Measurements from ENCODE around the gene LRRC7.

The LRRC7 gene

DNA sequence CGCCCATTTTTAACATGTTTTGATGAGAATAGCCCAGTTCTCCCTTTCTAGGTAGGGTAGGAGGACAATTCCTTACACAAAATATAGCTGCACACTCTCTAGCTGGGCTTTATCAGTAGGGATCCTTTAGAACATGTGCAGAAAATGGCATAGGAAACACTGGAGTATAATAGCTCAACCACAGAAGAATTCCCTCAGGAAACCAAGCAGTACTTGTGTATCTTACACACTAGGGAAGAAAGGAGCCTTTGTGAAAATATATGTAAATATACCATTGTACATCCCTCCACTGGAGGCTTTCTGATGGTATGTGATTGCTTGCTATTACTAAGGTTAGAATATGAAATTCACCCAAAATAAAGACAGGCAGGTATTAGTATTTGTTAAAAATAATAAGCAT is 484.2 kb downstream of the LRRC7 start:
- Mint-ChIP-seq H3K4me3 (no peak overlapping the region), H3K9me3 (no peaks in the 10 kb centered on the region), H3K27ac (no peak overlapping the region), H3K27me3 (no peaks in the 10 kb centered on the region), H3K4me1 (no peaks in the 10 kb centered on the region)
- DNase-seq (no peak), ATAC-seq (no peak)

DNA sequence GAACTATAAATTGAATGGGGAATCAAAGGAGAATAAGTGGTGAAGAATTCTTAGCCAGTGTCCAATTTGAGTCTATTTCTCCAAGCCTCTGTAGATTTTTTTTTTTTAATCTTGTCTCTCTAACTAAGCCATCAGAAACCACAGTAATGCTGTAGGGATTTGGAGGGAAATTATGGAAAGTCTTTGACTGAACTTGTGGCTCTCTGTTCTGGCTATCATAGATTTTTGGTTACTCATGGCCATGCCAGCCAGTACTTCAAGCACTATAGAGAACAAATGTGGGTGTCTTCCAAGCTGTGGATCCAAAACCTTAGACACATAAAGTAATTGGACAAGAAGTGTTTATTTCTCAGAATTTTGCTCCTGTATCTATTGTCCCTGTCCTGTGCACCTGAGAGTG is 489.8 kb downstream of the LRRC7 start:
- DNase-seq (no peak), ATAC-seq (no peak)
- Mint-ChIP-seq H3K4me1 (no peaks in the 10 kb centered on the region), H3K27me3 (no peaks in the 10 kb centered on the region), H3K27ac (no peak overlapping the region), H3K9me3 (no peaks in the 10 kb centered on the region), H3K4me3 (no peak overlapping the region)

DNA sequence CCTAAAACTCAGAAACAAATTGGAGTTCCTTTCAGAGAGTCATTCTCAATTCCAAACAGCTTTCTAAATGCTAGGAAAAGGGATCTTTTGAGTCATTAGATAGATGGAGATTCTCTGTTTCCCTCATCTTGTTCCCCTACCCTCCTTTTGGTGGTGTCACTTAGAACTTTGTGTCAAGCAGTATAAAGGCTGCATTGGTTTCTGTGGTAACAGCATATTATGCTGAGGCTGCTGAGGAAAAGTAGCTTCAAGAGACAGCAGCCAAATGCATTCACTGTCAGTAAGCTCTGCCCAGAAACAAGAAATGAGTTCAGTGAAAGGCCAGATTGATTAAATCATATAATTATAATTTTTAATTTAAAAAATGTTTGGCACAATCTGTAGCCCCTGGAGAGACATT is 493.5 kb downstream of the LRRC7 start:
- ATAC-seq: no peak
- no peak for DNase-seq
- H3K4me3 Mint-ChIP-seq: no peak overlapping the region
- no peaks in the 10 kb centered on the region for H3K9me3 Mint-ChIP-seq
- H3K4me1 Mint-ChIP-seq: no peaks in the 10 kb centered on the region
- no peaks in the 10 kb centered on the region for H3K27me3 Mint-ChIP-seq
- no peak overlapping the region for H3K27ac Mint-ChIP-seq

DNA sequence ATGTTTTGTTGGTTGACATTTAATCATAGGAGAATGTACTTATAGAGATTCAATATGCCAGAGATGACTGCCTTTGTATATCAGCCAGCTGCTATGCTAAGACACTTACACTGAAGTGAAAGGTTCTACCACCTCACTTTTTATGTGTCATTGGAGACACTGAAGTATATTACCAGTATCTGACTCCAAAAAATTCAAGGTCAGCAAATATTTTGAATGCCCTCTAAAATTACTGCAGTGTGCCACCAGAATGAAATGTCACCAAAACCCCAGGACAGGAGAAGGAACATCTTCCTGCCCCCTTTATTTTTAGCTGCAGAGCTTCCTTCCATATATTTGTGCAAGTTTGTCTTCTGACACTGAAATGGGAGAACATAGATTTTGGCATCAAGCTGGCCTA is 496.1 kb downstream of the LRRC7 start:
- DNase-seq: no peak
- no peaks in the 10 kb centered on the region for H3K9me3 Mint-ChIP-seq
- H3K4me3 Mint-ChIP-seq: no peak overlapping the region
- no peak for ATAC-seq
- no peaks in the 10 kb centered on the region for H3K27me3 Mint-ChIP-seq
- no peak overlapping the region for H3K27ac Mint-ChIP-seq
- no peaks in the 10 kb centered on the region for H3K4me1 Mint-ChIP-seq

DNA sequence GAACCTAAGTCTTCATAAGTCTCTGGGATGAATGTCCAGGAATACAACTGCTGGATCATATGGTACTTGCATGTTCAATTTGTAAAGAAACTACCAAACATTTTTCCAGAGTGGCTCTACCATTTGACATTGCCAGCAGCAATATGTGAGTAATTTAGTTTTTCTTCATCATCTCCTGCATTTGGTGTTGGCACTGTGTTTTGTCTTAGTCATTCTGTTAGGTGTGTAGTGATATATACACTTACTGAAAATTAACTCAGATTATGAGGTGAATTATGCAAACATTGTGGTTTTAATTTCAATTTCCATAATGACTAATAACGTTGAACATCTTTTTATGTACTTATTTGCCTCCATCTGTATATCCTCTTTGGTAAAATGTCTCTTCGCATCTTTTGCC is 499.0 kb downstream of the LRRC7 start:
- no peaks in the 10 kb centered on the region for H3K9me3 Mint-ChIP-seq
- H3K27me3 Mint-ChIP-seq: no peaks in the 10 kb centered on the region
- H3K27ac Mint-ChIP-seq: no peak overlapping the region
- DNase-seq (no peak), ATAC-seq (no peak)
- no peaks in the 10 kb centered on the region for H3K4me1 Mint-ChIP-seq
- H3K4me3 Mint-ChIP-seq: no peak overlapping the region

DNA sequence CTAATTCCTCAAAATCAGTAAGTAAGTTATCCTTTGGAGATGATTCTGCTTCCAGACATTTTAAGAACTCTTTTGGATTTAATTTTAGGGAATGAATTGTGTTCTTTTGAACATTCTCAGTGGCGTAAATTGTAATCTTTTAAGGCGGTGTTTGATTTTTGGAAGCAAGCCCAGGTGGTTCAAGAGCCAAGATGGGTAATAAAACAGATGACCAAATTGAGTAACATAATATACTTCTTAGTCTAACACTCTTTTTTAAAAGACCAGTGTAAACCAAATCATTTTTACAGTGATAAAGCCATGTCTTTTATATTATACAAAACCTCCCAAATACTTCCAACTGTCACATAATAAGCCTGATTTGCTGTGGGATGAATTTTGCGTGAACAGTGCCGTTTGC is 503.9 kb downstream of the LRRC7 start:
- DNase-seq: no peak

DNA sequence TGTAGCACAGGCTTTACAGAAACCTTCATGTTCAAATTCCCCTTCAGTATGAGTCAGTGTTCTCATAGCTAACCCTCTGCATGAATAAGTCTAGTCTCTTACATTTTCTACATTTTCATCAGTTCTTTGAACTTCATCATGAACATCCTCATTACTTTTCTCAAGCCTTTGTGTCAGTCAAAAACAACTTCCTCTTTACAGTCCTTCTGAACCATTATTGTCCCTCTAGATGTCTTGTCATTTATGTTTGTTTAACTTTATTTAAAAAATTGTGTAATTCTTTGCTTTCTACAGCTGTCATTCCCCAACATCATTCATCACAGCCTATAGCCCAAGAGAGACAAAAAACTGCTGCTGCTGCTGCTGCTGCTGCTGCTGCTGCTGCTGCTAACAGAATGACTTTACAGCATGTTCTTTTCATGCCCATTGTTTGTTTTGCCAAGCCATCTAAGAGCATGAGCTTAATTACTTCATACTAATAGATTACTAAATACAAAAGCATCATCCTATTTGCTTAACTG is 504.6 kb downstream of the LRRC7 start:
- no peak for DNase-seq
- Mint-ChIP-seq H3K4me1 (no peaks in the 10 kb centered on the region), H3K9me3 (no peaks in the 10 kb centered on the region), H3K27ac (no peak overlapping the region), H3K4me3 (no peak overlapping the region), H3K27me3 (no peaks in the 10 kb centered on the region)
- ATAC-seq: no peak

More for the DNA sequence above, 503.9 kb downstream of the LRRC7 start:
- Mint-ChIP-seq H3K27me3 (no peaks in the 10 kb centered on the region), H3K4me1 (no peaks in the 10 kb centered on the region), H3K27ac (no peak overlapping the region), H3K4me3 (no peak overlapping the region), H3K9me3 (no peaks in the 10 kb centered on the region)
- no peak for ATAC-seq

DNA sequence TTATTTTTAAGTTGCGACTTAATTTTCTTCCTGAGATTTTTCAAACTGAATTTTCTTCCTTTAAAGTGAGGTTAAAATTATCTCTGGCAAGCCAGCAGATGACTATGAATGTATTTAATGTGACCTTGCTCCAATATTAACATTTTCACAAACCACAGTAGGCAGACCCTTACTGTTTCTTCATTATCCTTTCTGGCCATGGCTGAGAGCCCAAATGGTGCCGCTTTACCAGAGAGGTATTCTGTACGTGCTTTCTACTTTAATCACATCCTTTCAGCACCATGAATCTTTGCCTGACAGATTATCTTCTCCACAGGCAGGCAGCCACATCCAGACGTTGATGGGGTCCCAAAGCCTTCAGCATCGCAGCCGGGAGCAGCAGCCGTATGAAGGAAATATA is 508.0 kb downstream of the LRRC7 start:
- H3K4me3 Mint-ChIP-seq: no peak overlapping the region
- DNase-seq: no peak
- no peaks in the 10 kb centered on the region for H3K4me1 Mint-ChIP-seq
- no peak for ATAC-seq
- H3K27ac Mint-ChIP-seq: no peak overlapping the region
- no peaks in the 10 kb centered on the region for H3K27me3 Mint-ChIP-seq
- no peaks in the 10 kb centered on the region for H3K9me3 Mint-ChIP-seq

DNA sequence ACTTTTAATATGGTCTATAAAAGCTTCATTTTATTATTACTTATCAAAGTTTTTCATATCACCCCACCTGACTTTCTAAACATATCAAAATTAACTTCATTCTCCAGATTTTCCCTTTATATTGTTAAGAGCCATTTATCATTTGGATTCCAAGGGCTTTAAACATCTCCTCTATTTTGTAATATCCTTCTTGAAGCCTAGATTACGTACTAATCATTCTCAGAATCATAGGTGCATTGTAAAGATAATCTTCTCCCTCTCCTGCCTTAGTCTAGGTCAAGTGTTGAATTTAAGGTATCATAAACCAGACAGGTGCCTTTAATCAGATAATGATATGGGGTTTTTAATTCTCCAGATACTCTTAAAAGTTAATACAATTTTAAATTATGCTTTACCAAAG is 509.3 kb downstream of the LRRC7 start:
- H3K4me3 Mint-ChIP-seq: no peak overlapping the region
- no peaks in the 10 kb centered on the region for H3K9me3 Mint-ChIP-seq
- DNase-seq (no peak), ATAC-seq (no peak)
- H3K27me3 Mint-ChIP-seq: no peaks in the 10 kb centered on the region
- no peaks in the 10 kb centered on the region for H3K4me1 Mint-ChIP-seq
- no peak overlapping the region for H3K27ac Mint-ChIP-seq

DNA sequence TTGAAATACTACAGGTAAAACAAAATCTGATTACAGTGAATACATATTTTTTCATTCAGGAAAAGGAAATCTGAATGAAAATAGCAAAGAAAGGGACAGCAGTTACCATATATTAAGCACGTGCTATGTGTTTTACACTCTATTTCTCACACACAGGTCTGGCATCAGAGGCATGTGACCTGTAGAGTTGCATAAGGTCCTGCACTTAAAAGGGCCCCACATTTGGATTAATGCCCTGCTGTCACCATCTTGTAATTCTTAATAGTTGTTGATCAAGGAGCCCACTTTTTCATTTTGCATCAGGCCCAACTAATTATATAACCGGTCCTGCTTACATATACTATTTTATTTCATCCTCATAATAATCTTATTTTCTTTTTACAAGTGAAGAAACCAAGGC is 511.8 kb downstream of the LRRC7 start:
- H3K4me3 Mint-ChIP-seq: no peak overlapping the region
- no peaks in the 10 kb centered on the region for H3K27me3 Mint-ChIP-seq
- H3K4me1 Mint-ChIP-seq: no peaks in the 10 kb centered on the region
- H3K27ac Mint-ChIP-seq: no peak overlapping the region
- peaks cover 5% of the 10 kb centered on the region in 2 donors for H3K9me3 Mint-ChIP-seq
- no peak for DNase-seq
- ATAC-seq: no peak

DNA sequence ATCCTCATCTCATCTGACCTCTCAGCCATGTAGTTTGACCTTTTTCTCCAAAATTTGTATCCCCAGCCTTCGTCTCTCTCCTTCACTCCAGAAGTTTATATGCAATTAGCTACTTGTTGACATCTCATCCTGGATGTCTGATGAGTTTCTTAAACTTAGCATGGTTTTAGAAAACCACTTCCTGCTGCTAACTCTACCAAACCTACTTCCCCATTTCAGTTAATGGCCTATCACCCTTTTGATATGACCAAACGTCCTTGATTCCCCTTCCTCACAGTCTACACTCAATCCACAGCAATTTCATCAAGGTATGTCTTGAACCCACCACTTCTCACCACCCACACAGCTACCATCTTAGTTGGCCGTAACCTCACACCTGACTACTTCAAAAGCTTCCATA is 515.8 kb downstream of the LRRC7 start:
- no peak overlapping the region for H3K27ac Mint-ChIP-seq
- DNase-seq: no peak
- H3K4me1 Mint-ChIP-seq: no peaks in the 10 kb centered on the region
- H3K4me3 Mint-ChIP-seq: no peak overlapping the region
- no peaks in the 10 kb centered on the region for H3K27me3 Mint-ChIP-seq
- no peak for ATAC-seq
- peaks cover 5% of the 10 kb centered on the region in 2 donors for H3K9me3 Mint-ChIP-seq

DNA sequence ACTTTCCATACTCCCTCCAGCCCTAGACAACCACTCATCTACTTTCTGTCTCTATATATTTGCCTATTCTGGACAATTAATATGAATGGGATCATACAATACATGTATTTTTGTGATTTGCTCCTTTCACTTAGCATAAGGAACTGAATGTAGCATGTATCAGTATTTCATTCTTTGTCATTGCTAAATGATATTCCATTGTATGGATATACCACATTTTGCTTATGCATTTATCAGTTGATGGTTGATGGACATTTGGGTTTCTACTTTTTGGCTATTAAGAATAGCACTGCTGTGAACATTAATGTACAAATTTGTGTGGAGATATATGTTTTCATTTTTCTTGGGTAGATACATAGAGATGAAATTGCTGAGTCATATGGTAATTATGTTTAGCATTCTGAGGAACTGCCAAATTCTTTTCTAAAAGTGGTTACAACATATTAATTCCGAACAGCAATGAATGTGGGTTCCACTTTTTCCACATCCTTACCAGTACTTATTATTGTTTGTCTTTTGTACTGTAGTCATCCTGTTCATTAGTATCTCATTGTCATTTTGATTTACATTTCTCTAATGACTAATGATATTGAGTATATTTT is 516.7 kb downstream of the LRRC7 start:
- DNase-seq: no peak

DNA sequence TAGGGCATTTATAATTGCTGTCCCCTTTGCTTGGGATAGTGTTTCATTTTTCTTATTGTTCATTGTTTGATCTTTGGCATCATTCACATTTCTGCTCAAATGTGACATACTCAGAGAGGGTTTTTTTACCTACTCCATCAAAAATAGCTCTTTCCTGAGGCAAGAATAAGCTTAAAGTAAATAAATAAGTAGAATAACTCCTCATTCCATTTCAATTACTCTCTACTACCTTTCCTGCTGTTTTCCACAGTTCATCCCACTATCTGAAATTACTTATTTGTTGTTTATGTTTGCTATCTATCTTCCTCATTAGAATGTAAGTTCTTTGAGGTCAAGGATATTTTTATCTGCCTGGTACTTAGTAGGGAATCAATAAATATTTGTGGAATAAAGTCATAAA is 517.8 kb downstream of the LRRC7 start:
- Mint-ChIP-seq H3K4me3 (no peak overlapping the region), H3K27ac (no peak overlapping the region), H3K27me3 (peaks cover 8% of the 10 kb centered on the region), H3K9me3 (peaks cover 5% of the 10 kb centered on the region in 2 donors), H3K4me1 (no peaks in the 10 kb centered on the region)
- no peak for ATAC-seq
- no peak for DNase-seq

More for the DNA sequence above, 516.7 kb downstream of the LRRC7 start:
- Mint-ChIP-seq H3K4me3 (no peak overlapping the region), H3K9me3 (peaks cover 5% of the 10 kb centered on the region in 2 donors), H3K27me3 (peaks cover 8% of the 10 kb centered on the region), H3K27ac (no peak overlapping the region), H3K4me1 (no peaks in the 10 kb centered on the region)
- no peak for ATAC-seq

DNA sequence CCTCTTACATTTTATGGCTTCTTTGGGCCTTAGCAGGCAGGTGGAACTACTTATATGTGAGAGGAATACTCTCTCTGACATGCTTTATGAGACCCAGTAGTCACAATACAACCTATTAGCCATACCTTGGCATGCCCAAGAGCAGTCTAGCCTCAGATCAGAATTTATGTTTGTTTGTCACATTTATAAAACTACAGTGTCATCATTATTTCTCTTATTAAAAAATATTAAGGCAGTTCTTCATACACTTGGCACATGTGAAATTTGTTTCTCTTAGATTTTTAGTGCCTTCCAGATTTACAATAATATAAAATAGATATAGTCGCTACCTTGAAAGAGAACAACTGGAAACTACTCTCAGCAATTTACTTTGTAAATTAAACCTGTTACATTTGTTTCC is 519.2 kb downstream of the LRRC7 start:
- DNase-seq (no peak), ATAC-seq (no peak)
- peaks cover 8% of the 10 kb centered on the region for H3K27me3 Mint-ChIP-seq
- no peak overlapping the region for H3K27ac Mint-ChIP-seq
- H3K4me1 Mint-ChIP-seq: no peaks in the 10 kb centered on the region
- H3K4me3 Mint-ChIP-seq: no peak overlapping the region
- H3K9me3 Mint-ChIP-seq: peaks cover 5% of the 10 kb centered on the region in 2 donors

DNA sequence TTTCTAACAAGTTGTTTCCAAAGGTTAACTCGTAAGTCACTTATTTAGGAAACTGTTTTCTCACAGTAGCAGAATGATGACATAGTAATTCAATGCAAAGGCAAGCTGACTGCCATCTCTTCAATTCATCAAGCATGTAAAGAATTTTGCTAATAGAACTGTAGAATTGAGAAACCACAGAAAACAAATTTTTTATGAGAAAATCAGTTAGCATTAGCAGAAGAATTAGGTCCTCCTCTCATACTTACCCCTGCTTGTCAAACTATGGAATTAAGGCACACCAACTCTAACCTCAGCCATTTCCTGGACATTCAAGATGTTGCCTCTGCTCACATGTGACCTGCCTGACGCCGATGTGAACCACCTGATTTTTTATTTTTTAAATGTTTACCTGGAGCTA is 522.4 kb downstream of the LRRC7 start:
- H3K4me1 Mint-ChIP-seq: no peaks in the 10 kb centered on the region
- no peak overlapping the region for H3K27ac Mint-ChIP-seq
- H3K9me3 Mint-ChIP-seq: no peaks in the 10 kb centered on the region
- no peak for DNase-seq
- ATAC-seq: no peak
- H3K4me3 Mint-ChIP-seq: no peak overlapping the region
- H3K27me3 Mint-ChIP-seq: peaks cover 8% of the 10 kb centered on the region

DNA sequence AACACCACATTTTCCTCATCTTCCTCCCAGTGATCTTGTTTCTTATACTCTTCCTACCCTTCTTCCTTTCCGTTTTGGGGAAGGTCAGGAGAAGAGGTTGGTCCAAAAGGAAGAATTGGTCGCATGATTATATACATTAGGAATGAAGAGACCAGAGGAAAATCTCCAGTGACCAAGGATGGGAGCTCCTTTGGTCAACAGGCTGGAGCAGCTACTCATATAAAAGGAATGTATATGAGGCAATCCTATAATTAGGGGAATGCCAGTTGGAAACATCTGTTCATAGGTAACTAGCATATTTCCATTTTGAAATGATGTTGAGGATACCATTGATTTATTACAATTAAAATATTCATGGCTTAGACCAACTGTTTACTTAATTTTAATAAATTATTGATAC is 523.2 kb downstream of the LRRC7 start:
- Mint-ChIP-seq H3K9me3 (no peaks in the 10 kb centered on the region), H3K4me3 (no peak overlapping the region), H3K4me1 (no peaks in the 10 kb centered on the region), H3K27ac (no peak overlapping the region), H3K27me3 (peaks cover 8% of the 10 kb centered on the region)
- ATAC-seq: no peak
- no peak for DNase-seq

DNA sequence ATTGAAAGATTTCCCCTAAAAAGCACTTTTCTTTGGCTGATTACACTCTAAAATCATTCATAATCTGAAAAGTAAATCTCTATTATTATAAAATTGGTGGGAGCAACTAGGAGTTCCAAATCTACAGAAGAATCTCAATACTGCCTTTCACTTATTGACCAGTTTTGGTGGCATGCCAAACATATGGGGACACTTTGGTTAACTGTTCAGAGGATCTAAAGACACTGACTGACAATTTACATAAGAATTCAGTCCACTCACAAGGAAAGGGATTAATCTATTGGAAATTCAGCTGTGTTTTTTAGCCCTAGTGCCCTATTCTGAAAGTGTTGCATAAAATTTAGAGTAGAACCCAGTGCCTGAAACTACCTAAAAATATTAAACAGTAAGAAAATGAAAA is 524.1 kb downstream of the LRRC7 start:
- no peak for DNase-seq
- H3K4me3 Mint-ChIP-seq: no peak overlapping the region
- no peaks in the 10 kb centered on the region for H3K9me3 Mint-ChIP-seq
- no peak for ATAC-seq
- H3K4me1 Mint-ChIP-seq: no peaks in the 10 kb centered on the region
- peaks cover 8% of the 10 kb centered on the region for H3K27me3 Mint-ChIP-seq
- no peak overlapping the region for H3K27ac Mint-ChIP-seq
